ENCODE measurements around the gene GRM7.
A peak's percentile ranks its signal among the peaks of the same experiment; 100 is the strongest.
"Not testable (repeated sequence)": the region's sequence is repeated elsewhere in the genome, so short reads cannot be mapped to it uniquely, and the experiment has no call there.

Gene GRM7

GRCh38 chr3:6860954-6861624 lies at the start of gene GRM7:
TSS of gene GRM7 (plus strand) at chr3:6861115.
- peak; percentile 75 for DNase-seq

GRCh38 chr3:6821411-6821810 lies 39.5 kb upstream of the GRM7 start:
- DNase-seq, result no peak

GRCh38 chr3:6825524-6825923 lies 35.4 kb upstream of the GRM7 start:
- no peak for DNase-seq

GRCh38 chr3:6827453-6827852 lies 33.5 kb upstream of the GRM7 start:
- DNase-seq, result no peak

- DNase-seq, result no peak
These were observed 16.2 kb upstream of the GRM7 start for GRCh38 chr3:6844723-6845122.

- no peak for DNase-seq
These were observed 6.7 kb upstream of the GRM7 start for GRCh38 chr3:6854184-6854583.

- no peak for DNase-seq
These were observed 3.4 kb upstream of the GRM7 start for GRCh38 chr3:6857510-6857909.

GRCh38 chr3:6860149-6860953 lies 564 bp upstream of the GRM7 start:
- DNase-seq, result peak; percentile 56

- peak; percentile 69 for DNase-seq
These were observed 698 bp downstream of the GRM7 start for GRCh38 chr3:6861625-6862000.

- peak; percentile 61 for DNase-seq
These were observed 1.3 kb downstream of the GRM7 start for GRCh38 chr3:6862041-6862879.

GRCh38 chr3:6862880-6863195 lies 1.9 kb downstream of the GRM7 start:
- peak; percentile 54 for DNase-seq

GRCh38 chr3:6867269-6867668 lies 6.4 kb downstream of the GRM7 start:
- no peak for DNase-seq

GRCh38 chr3:6878731-6879130 lies 17.8 kb downstream of the GRM7 start:
- no peak for DNase-seq

GRCh38 chr3:6912240-6912639 lies 51.3 kb downstream of the GRM7 start:
- DNase-seq, result no peak

- DNase-seq, result no peak
These were observed 55.0 kb downstream of the GRM7 start for GRCh38 chr3:6915898-6916297.

- no peak for DNase-seq
These were observed 60.2 kb downstream of the GRM7 start for GRCh38 chr3:6921066-6921465.

- no peak for DNase-seq
These were observed 61.0 kb downstream of the GRM7 start for GRCh38 chr3:6921876-6922275.

GRCh38 chr3:6928064-6928463 lies 67.1 kb downstream of the GRM7 start:
- DNase-seq, result no peak

- DNase-seq, result no peak
These were observed 69.0 kb downstream of the GRM7 start for GRCh38 chr3:6929918-6930317.

GRCh38 chr3:6935418-6935817 lies 74.5 kb downstream of the GRM7 start:
- not testable (repeated sequence) for DNase-seq

- no peak for DNase-seq
These were observed 75.1 kb downstream of the GRM7 start for GRCh38 chr3:6935970-6936369.

GRCh38 chr3:6962801-6963200 lies 101.9 kb downstream of the GRM7 start:
- no peak for DNase-seq

GRCh38 chr3:6965881-6966280 lies 105.0 kb downstream of the GRM7 start:
- no peak for DNase-seq

GRCh38 chr3:6971933-6972332 lies 111.0 kb downstream of the GRM7 start:
- DNase-seq, result no peak
